SU-DHL-6 (cell line): ENCODE measurements around the gene SFT2D3.

Experiments
- H2AFZ ChIP-seq: fragments of 200-600 bp; sonication (generic); 2 replicates; pipeline ENCODE4 v1.6.1; 2014; ENCODE audit warnings: low read depth, mild to moderate bottlenecking, moderate library complexity, mixed read lengths, antibody characterized with exemption, low read length; ENCODE audit not compliant: severe bottlenecking
- H3F3A ChIP-seq: fragments of 200-600 bp; shearing (Covaris generic); 2 replicates; pipeline ENCODE4 v1.6.0; 2016; ENCODE audit warnings: antibody characterized with exemption, mild to moderate bottlenecking; ENCODE audit not compliant: insufficient read depth
- H3K27ac ChIP-seq: fragments of 200-600 bp; sonication (generic); 2 replicates; pipeline ENCODE4 v1.5.1; 2016; ENCODE audit warnings: low read depth, mild to moderate bottlenecking, low read length, moderate library complexity, mixed read lengths
- H3K27me3 ChIP-seq: fragments of 200-600 bp; sonication (generic), shearing (Covaris generic); 2 replicates; pipeline ENCODE4 v1.6.0; 2014; ENCODE audit warnings: mild to moderate bottlenecking, low read length
- H3K36me3 ChIP-seq: fragments of 200-600 bp; sonication (generic); 2 replicates; pipeline ENCODE4 v1.6.1; 2014; ENCODE audit warnings: mild to moderate bottlenecking, low read length, mixed read lengths
- H3K4me2 ChIP-seq: fragments of 300-600, 200-600 bp; shearing (Covaris generic), sonication (generic); 2 replicates; pipeline ENCODE4 v1.6.0; 2014; ENCODE audit warnings: low read length, low read depth, mild to moderate bottlenecking; ENCODE audit not compliant: poor library complexity, severe bottlenecking
- H3K4me3 ChIP-seq: fragments of 200-600 bp; sonication (generic); 2 replicates; pipeline ENCODE4 v1.5.1; 2014; ENCODE audit warnings: antibody characterized with exemption, low read length, mild to moderate bottlenecking, mixed read lengths; ENCODE audit not compliant: insufficient read depth, poor library complexity, severe bottlenecking
- H3K79me2 ChIP-seq: fragments of 200-600 bp; sonication (generic); 2 replicates; pipeline ENCODE4 v1.6.1; 2014; ENCODE audit warnings: mild to moderate bottlenecking, low read length, moderate library complexity; ENCODE audit not compliant: insufficient read depth
- H3K9ac ChIP-seq: fragments of 200-600 bp; sonication (generic); 2 replicates; pipeline ENCODE4 v1.7.0; 2014; ENCODE audit warnings: mild to moderate bottlenecking, low read length
- H3K9me2 ChIP-seq: fragments of 200-600 bp; sonication (generic); replicated peaks from 2 replicates; pipeline ENCODE4 v1.6.1; 2014; ENCODE audit warnings: low read length; ENCODE audit not compliant: insufficient read depth
- H3K9me3 ChIP-seq: fragments of 200-600 bp; sonication (generic); 2 replicates; pipeline ENCODE4 v1.6.1; 2014; ENCODE audit warnings: low read length, mixed read lengths; ENCODE audit not compliant: insufficient read depth
- H4K20me1 ChIP-seq: fragments of 200-600 bp; sonication (generic); 2 replicates; pipeline ENCODE4 v1.6.1; 2014; ENCODE audit warnings: low read depth, mild to moderate bottlenecking, antibody characterized with exemption, low read length, moderate library complexity, mixed read lengths
- EZH2phosphoT487 ChIP-seq: fragments of 200-600 bp; sonication (generic), shearing (Covaris generic); conservative IDR thresholded peaks from 2 replicates; pipeline ENCODE4 v1.6.1; 2018; ENCODE audit warnings: mild to moderate bottlenecking, antibody characterized with exemption, low read length, moderate library complexity, mixed read lengths
- TF ChIP-seq, protein P1 (sequence below): fragments of 200-600 bp; sonication (generic); IDR thresholded peaks from one replicate; pipeline ENCODE4 v1.5.1; 2017; ENCODE audit warnings: antibody characterized with exemption, mild to moderate bottlenecking, low read length, moderate library complexity; ENCODE audit not compliant: insufficient read depth, poor library complexity, severe bottlenecking

Gene SFT2D3

DNA sequence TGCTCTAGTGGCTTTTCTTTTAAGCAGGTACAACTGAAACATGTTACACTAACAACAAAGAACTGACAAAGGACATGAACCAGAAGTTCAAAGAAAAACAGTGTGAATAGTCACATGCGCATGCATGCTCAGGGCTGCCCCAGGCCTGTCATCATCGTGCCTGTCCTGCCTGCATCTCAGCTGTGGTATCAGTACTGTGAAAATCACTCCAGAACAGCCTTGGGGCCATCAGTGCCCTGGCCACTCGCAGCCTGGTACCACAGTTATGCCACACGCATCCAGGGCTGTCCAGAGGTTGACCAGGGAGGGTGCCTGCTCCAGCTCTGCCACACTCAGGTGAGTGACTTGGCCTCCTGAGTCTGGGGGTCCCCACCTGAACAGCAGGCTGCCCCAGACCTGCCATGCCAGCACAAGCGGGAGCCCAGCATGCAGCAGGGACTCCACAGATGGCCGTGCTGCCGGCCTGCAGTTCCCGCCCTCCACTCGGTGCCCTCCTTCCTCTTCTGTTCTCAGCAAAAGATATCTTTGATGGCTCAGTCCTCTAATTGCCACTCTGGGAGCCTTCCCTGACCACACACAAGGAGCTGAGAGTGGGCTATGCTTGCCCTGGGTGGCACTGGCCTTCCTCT, 38.2 kb upstream of the SFT2D3 start:
- Histone ChIP-seq H3K27me3 (no peaks in the 10 kb centered on the region), H3K4me3 (no peak overlapping the region), H4K20me1 (no peaks in the 10 kb centered on the region), H3K4me2 (no peak overlapping the region), H3K27ac (no peak overlapping the region), H3K36me3 (no peaks in the 10 kb centered on the region), H3K9me2 (no peaks in the 10 kb centered on the region), H3K79me2 (no peaks in the 10 kb centered on the region), H3K9me3 (no peaks in the 10 kb centered on the region), H2AFZ (no peak overlapping the region), H3F3A (no peaks in the 10 kb centered on the region), H3K9ac (no peak overlapping the region)
- TF ChIP-seq, protein P1, sequence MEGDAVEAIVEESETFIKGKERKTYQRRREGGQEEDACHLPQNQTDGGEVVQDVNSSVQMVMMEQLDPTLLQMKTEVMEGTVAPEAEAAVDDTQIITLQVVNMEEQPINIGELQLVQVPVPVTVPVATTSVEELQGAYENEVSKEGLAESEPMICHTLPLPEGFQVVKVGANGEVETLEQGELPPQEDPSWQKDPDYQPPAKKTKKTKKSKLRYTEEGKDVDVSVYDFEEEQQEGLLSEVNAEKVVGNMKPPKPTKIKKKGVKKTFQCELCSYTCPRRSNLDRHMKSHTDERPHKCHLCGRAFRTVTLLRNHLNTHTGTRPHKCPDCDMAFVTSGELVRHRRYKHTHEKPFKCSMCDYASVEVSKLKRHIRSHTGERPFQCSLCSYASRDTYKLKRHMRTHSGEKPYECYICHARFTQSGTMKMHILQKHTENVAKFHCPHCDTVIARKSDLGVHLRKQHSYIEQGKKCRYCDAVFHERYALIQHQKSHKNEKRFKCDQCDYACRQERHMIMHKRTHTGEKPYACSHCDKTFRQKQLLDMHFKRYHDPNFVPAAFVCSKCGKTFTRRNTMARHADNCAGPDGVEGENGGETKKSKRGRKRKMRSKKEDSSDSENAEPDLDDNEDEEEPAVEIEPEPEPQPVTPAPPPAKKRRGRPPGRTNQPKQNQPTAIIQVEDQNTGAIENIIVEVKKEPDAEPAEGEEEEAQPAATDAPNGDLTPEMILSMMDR, result no peak
- no peak for TF ChIP-seq EZH2phosphoT487

- no peak for TF ChIP-seq EZH2phosphoT487
- TF ChIP-seq, protein P1, result no peak
- Histone ChIP-seq H3K9ac (no peak overlapping the region), H2AFZ (no peak overlapping the region)
Measured at GRCh38 chr2:127663566-127664064, 37.7 kb upstream of the SFT2D3 start.

DNA sequence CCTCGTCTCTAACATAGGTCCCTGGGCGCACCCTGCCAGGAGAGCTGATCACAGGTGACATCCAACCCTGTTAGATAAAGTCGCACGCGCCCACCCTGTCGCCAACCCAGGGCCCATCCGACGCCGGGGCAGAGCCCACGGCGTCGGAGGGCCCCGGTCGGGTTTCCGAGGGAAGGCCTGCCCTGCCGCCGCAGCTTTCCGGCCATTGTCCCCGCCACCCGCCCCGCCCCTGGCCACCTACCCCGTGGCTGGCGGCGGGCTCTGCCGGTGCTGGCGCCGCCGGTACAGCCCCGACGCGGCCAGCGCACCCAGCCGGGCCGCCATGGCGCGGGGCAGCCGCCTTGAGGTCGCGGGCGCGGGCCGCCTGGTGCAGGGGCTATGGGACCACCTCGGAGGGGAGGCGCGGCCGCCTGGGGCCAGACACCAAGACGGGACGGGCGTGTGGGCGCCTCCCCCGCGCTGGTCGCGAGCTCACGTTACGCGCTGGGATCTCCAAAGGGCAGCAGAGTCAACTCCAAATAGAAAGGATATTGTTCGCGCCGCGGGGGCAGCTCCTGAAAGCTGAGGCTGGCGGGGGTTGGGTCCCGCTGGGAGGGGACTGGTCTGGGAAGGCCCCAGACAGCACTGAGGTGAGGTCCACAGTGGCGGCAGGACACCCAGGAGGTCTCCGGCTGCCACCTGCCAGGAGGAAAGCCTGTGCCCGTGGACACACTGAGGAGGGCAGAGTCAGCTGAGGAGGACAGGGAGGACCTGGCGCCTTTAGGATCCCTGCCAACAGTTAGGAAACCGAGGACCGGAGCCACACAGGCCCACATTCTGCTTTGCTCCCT, 37.0 kb upstream of the SFT2D3 start:
- Histone ChIP-seq H2AFZ (no peak overlapping the region), H3K4me3 (no peak overlapping the region), H3K79me2 (no peaks in the 10 kb centered on the region), H3K36me3 (no peaks in the 10 kb centered on the region), H3F3A (no peaks in the 10 kb centered on the region), H3K9ac (no peak overlapping the region), H3K9me2 (no peaks in the 10 kb centered on the region), H3K4me2 (no peak overlapping the region), H3K27ac (no peak overlapping the region), H3K9me3 (no peaks in the 10 kb centered on the region), H3K27me3 (no peaks in the 10 kb centered on the region), H4K20me1 (no peaks in the 10 kb centered on the region)
- TF ChIP-seq, protein P1, result no peak
- no peak for TF ChIP-seq EZH2phosphoT487

More at GRCh38 chr2:127663566-127664064, 37.7 kb upstream of the SFT2D3 start:
- H3K4me2 ChIP-seq, result no peak overlapping the region
- no peaks in the 10 kb centered on the region for H4K20me1 ChIP-seq
- H3K9me3 ChIP-seq, result no peaks in the 10 kb centered on the region
- no peaks in the 10 kb centered on the region for H3K79me2 ChIP-seq
- H3K9me2 ChIP-seq, result no peaks in the 10 kb centered on the region
- no peaks in the 10 kb centered on the region for H3F3A ChIP-seq
- no peak overlapping the region for H3K4me3 ChIP-seq
- no peaks in the 10 kb centered on the region for H3K36me3 ChIP-seq
- H3K27me3 ChIP-seq, result no peaks in the 10 kb centered on the region
- no peak overlapping the region for H3K27ac ChIP-seq
